Measurements from ENCODE around the gene ZNF316.
"Not testable (repeated sequence)": the region's sequence is repeated elsewhere in the genome, so short reads cannot be mapped to it uniquely, and the experiment has no call there.

ZNF316 gene

DNA sequence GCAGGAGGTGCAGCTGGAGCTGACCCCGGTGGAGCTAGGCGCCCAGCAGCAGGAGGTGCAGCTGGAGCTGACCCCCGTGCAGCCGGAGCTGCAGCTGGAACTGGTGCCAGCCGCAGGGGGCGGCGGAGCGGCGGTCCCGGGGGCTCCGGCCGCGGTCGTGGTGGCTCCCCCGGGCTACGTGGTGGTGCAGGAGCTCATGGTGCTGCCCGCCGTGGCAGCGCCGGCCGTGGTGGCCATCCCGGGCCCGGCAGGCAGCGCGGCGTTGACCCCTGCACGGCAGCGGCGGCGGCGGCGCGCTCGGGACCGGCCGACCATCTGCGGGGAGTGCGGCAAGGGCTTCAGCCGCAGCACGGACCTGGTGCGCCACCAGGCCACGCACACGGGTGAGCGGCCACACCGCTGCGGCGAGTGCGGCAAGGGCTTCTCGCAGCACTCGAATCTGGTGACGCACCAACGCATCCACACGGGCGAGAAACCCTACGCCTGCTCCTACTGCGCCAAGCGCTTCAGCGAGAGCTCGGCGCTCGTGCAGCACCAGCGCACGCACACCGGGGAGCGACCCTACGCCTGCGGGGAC, 14.9 kb upstream of the ZNF316 start:
- no peak for DNase-seq

- no peak for DNase-seq
Measured at GRCh38 chr7:6623589-6624245, 13.4 kb upstream of the ZNF316 start.

DNA sequence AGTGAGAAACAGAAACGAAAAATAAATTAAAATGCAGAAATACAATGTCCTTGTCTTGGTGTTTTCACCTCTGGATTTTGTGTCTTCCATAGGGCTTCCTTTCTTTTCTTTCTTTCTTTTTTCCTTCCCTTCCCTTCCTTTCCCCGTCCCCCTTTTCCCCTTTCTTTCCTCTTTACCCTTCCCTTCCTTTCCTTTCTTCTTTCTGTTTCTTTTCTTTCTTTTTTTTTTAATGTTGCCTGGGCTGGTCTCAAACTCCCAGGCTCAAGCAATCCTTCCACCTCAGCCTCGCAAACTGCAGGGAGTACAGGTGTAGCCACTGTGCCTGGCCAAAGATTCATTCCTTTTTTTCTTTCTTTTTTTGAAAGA, 12.9 kb upstream of the ZNF316 start:
- DNase-seq: no peak

DNA sequence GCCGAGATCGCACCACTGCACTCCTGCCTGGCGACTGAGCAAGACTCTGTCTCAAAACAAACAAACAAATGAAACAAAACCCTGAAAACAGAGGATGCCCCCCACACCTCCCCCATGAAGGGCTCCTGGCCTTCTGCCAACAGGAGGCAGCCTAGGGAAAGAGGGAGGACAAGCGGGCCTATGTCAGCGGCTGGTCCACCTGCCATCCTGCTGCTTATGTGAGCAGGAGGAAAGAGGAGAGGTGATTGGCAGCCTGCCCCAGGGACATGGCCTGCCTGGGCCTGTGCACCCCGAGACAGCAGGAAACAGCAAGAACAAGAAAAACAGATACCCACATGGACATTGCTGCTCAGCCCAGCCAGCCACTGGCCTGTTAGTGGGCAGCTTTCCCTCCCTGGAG, 9.1 kb upstream of the ZNF316 start:
- no peak for DNase-seq

DNA sequence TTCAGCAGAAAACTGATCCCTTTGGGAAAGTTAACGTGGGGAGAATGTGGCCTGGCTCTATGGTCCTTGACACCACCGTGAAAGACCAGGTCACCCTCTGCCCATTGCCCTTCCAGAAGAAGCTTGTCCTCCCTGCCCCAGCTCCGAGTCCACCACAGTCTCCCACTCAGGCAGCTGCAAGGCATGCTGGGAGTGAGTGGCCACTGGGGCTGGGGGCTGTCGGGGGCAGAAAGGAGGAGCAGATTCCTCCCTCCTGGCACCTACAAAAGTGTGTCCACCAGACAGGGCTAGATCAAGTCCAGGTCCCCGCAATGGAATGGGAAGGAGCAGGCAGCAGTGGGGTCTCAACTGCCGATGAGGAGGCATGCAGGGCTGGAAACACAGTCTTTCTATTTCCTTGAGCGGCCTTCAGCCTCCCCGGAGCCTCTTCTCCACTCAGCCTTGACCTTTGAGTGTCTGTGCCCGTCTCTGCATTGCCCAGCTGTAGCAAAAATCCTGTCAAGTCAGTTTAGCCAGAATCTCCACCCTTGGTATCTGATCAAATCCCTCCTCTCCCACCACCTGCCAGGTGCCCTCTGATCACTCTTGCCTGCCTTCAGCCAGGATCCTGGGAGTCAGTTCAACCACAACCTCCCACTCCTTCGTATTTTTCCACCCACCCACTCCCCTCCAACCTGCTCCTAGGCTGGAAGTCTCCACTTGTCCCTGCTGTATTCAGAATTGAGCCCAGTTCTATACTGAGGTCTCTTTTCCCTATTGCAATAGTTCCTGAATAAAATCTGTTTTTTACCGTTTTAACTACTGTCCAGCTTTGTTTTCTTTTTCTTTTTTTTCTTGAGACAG, 6.9 kb upstream of the ZNF316 start:
- DNase-seq: no peak

- DNase-seq: no peak
Measured at GRCh38 chr7:6631605-6632004, 5.5 kb upstream of the ZNF316 start.

- DNase-seq: no peak
Measured at GRCh38 chr7:6634021-6634420, 3.1 kb upstream of the ZNF316 start.

- not testable (repeated sequence) for DNase-seq
Measured at GRCh38 chr7:6634971-6635370, 2.1 kb upstream of the ZNF316 start.

DNA sequence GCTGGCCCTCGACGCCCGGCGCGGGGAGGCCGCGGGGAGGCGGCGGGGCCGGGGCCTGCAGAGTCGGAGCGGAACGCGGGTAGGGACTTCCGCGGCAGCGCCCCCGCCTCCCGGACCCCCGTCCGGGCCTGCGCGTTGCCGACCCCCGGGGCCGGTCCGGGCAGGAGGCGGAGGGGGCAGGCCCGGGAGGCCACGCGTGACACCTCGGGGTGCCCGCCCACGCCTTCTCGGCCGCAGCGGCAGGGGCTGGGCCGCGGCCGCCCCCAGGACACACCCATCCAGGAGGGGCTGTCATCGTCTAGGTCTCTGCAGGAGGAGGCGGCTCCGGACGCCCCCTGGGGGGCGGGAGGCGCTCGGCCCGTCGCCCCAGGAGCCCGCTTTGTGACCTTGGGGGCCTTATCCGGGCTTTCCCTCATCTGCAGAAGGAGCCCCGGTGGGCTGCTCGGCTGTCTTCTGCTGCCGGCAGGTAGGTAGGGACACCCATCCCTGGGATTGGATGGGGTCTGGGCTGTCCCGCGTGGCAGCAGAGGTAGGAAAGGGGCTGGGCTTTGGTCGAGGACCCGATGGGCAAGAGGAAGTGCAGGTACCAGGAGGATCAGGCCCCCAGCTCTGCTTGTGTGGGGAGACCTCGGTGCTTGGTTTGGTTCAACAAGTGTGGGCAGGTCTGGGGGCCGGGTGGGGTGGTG, 569 bp downstream of the ZNF316 start:
- peak in 1 of 2 experiments; percentile 32 for DNase-seq

DNA sequence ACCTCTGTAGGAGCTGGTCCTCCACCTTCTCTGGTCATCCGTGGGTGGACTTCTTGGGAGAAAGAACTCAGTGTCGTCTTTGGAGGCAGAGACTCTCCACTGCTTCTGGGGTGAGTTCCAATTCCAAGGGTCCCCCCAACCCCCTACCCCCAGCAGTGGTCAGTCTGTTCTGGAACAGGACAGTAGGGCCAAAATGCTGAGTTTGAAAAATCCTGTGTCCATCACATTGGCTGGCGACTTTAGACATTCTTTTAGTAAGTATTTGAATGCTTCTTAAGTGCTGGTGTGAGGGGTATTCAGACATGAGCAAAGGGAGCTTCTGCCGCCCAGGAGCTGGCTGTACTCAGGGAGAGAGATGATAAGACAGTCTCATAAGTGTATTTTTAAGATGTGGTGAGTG, 1.9 kb downstream of the ZNF316 start:
- DNase-seq: no peak

- no peak for DNase-seq
Measured at GRCh38 chr7:6639627-6640026, 2.5 kb downstream of the ZNF316 start.

- DNase-seq: no peak
Measured at GRCh38 chr7:6640246-6640721, 3.2 kb downstream of the ZNF316 start.

- DNase-seq: no peak
Measured at GRCh38 chr7:6641305-6642035, 4.4 kb downstream of the ZNF316 start.

DNA sequence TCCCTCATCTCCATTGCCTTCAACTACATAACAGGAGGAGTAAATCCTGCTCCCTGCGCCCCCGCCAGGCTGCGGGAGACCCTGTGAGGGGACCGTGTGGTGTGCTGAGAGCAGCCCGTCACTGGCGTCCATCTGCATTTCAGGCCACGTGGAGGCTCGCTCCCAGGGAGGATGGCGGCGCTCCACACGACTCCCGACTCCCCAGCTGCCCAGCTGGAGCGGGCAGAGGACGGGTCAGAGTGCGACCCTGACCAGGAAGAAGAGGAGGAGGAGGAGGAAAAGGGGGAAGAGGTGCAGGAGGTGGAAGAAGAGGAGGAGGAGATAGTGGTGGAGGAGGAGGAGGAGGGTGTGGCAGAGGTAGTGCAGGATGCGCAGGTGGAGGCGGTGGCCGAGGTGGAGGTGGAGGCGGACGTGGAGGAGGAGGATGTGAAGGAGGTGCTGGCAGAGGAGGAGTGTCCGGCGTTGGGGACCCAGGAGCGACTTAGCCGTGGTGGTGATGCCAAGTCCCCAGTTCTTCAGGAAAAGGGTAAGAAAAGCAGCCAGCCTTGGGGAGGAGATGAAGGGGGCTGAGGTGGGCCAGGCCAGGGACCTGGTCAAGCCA, 5.2 kb downstream of the ZNF316 start:
- DNase-seq: no peak

GRCh38 chr7:6642861-6643640, 5.9 kb downstream of the ZNF316 start:
- no peak for DNase-seq

DNA sequence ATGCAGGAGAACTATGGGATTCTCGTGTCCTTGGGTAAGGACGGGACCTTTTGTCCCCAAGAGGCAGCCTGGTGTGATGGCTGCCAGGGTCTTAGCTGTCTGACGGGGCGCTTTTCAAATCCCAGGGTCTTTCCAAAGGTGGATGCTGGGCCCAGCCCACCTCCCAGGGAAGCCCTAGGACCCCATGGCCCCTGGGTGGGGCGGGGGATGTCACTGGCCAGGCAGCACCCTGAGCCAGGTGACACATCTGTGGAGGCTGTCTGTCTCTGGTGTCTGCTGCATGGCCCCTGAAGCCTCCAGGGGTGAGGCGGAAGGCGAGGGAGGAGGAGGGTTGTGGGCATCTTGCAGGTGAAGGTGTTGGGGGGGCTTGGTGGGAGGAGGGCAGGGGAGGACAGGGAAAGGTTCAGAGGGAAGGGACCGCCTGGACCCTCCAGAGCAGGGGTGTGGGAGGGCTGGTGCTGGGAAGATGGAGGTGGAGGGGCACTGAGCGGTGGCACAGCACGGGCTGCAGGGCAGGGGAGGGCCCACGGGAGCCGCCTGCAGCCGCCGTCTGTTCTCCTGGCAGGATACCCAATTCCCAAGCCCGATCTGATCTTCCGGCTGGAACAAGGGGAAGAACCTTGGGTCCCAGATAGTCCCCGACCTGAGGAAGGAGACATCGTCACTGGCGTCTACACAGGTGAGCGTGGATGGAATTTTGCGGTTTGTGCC, 7.0 kb downstream of the ZNF316 start:
- no peak for DNase-seq

DNA sequence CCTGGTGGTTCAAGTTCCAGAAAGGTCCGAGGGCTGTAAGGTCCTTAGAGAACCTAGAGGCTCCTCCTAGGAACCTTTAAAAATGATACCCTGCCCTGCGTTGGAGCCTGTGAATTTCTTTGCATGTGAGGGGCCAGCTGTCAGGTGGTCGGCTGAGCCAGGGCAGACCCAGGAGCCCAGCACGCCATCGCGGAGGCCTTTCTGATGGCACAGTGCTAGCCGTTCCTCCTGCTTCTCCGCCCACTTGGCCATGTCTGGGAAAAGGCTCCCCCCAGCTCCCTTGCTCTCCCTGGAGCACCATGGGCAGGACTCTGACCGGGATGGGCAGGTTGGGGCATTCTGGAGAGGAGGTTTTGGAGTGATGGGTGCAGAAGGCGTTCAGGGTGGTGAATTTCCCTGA, 7.6 kb downstream of the ZNF316 start:
- DNase-seq: no peak

- DNase-seq: no peak
Measured at GRCh38 chr7:6646465-6646864, 9.3 kb downstream of the ZNF316 start.

DNA sequence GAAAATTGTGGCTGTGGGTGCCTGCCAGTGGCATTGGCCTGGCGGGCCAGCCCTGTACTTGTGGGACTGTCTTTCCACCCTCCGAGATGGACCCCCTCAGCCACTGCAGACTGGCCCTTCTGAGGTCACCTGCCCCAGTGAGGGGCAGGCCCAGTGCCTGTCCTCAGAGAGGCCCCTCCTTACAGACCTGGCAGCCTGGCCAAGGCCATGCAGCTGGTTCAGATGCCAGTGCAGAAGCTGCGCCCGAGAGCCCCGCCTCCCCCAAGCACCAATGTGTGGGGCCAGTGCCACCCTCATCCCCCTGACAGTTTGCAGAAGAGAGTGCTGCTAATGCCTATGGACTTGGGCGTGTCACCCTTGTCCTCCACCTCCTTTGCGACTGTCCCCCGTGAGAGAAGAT, 10.0 kb downstream of the ZNF316 start:
- no peak for DNase-seq

- no peak for DNase-seq
Measured at GRCh38 chr7:6647541-6647940, 10.4 kb downstream of the ZNF316 start.
